HG03378 (cell line): ENCODE results near the gene LELP1.
"Not testable (repeated sequence)": the region's sequence is repeated elsewhere in the genome, so short reads cannot be mapped to it uniquely, and the experiment has no call there.

Source experiments
- ATAC-seq: cut with Tn5 transposase; IDR thresholded peaks from one replicate; pipeline ENCODE4 v1.9.1; 2021; ENCODE audit warnings: mild to moderate bottlenecking, moderate library complexity; ENCODE audit not compliant: unreplicated experiment

Gene LELP1

GRCh38 chr1:153228491-153228890 lies 25.3 kb downstream of the LELP1 start:
- no peak for ATAC-seq

GRCh38 chr1:153229076-153229829 lies 26.0 kb downstream of the LELP1 start:
- ATAC-seq = not testable (repeated sequence)

GRCh38 chr1:153231363-153231762 lies 28.1 kb downstream of the LELP1 start:
- no peak for ATAC-seq

- ATAC-seq = no peak
Measured at GRCh38 chr1:153231785-153232184, 28.6 kb downstream of the LELP1 start.

GRCh38 chr1:153232553-153232952 lies 29.3 kb downstream of the LELP1 start:
- ATAC-seq = no peak

GRCh38 chr1:153233448-153233847 lies 30.2 kb downstream of the LELP1 start:
- no peak for ATAC-seq

- ATAC-seq = no peak
Measured at GRCh38 chr1:153238527-153238926, 35.3 kb downstream of the LELP1 start.

GRCh38 chr1:153242160-153242559 lies 38.9 kb downstream of the LELP1 start:
- ATAC-seq = no peak

GRCh38 chr1:153245466-153245865 lies 42.2 kb downstream of the LELP1 start:
- ATAC-seq = no peak

GRCh38 chr1:153246018-153246417 lies 42.8 kb downstream of the LELP1 start:
- ATAC-seq = no peak

GRCh38 chr1:153246825-153247224 lies 43.6 kb downstream of the LELP1 start:
- no peak for ATAC-seq

GRCh38 chr1:153248176-153248879 lies 45.1 kb downstream of the LELP1 start:
- no peak for ATAC-seq

GRCh38 chr1:153250166-153250565 lies 46.9 kb downstream of the LELP1 start:
- no peak for ATAC-seq

GRCh38 chr1:153251087-153251486 lies 47.9 kb downstream of the LELP1 start:
- no peak for ATAC-seq

- no peak for ATAC-seq
Measured at GRCh38 chr1:153251562-153251961, 48.3 kb downstream of the LELP1 start.

- ATAC-seq = no peak
Measured at GRCh38 chr1:153251988-153252387, 48.8 kb downstream of the LELP1 start.

GRCh38 chr1:153253076-153253475 lies 49.8 kb downstream of the LELP1 start:
- no peak for ATAC-seq

- no peak for ATAC-seq
Measured at GRCh38 chr1:153253693-153254092, 50.5 kb downstream of the LELP1 start.
